ENCODE results near the gene SCN8A. TPM values are rescaled to one million over a fixed set of nuclear protein-coding genes. Genes with fewer than 3 reads are reported as not detected.

The SCN8A gene
- total and polyA plus RNA-seq, 2 experiments from 2014 or later, result 0.88 to 3.7 TPM

DNA sequence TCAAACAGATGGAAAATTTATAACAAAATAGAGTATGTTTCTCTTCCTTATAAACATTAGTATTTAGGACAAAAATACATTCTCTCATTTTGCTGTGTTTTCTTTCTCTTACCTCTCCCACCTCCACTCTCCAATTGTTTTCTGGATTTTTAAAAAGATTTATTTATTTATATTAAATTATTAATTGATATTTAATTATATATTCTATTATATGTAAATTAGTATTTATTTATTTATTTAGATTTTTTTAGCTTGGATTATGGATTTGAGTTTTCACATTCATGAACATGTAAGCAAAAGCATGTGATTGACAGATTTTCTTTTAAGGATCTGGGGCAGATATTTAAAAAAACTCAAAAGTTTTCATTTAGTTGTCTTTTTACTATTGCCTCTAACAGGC, 35.6 kb downstream of the SCN8A start:
- H3K9me3 ChIP-seq (ENCODE audit: low read depth), result no peaks in the 10 kb centered on the region
- H3K4me3 ChIP-seq, result no peak overlapping the region
- TF ChIP-seq, protein P1, sequence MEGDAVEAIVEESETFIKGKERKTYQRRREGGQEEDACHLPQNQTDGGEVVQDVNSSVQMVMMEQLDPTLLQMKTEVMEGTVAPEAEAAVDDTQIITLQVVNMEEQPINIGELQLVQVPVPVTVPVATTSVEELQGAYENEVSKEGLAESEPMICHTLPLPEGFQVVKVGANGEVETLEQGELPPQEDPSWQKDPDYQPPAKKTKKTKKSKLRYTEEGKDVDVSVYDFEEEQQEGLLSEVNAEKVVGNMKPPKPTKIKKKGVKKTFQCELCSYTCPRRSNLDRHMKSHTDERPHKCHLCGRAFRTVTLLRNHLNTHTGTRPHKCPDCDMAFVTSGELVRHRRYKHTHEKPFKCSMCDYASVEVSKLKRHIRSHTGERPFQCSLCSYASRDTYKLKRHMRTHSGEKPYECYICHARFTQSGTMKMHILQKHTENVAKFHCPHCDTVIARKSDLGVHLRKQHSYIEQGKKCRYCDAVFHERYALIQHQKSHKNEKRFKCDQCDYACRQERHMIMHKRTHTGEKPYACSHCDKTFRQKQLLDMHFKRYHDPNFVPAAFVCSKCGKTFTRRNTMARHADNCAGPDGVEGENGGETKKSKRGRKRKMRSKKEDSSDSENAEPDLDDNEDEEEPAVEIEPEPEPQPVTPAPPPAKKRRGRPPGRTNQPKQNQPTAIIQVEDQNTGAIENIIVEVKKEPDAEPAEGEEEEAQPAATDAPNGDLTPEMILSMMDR (IDR thresholded peaks at IDR 0.05; ENCODE audit: low read depth, low read length), result no peak
- no peak for DNase-seq (ENCODE audit: low read depth in 1 of 2, low spot score in 1 of 2)
- H3K27me3 ChIP-seq, result no peaks in the 10 kb centered on the region
- H3K36me3 ChIP-seq, result no peaks in the 10 kb centered on the region
- H3K27ac ChIP-seq, result no peak overlapping the region
- H3K4me1 ChIP-seq (ENCODE audit: low read depth), result no peaks in the 10 kb centered on the region

DNA sequence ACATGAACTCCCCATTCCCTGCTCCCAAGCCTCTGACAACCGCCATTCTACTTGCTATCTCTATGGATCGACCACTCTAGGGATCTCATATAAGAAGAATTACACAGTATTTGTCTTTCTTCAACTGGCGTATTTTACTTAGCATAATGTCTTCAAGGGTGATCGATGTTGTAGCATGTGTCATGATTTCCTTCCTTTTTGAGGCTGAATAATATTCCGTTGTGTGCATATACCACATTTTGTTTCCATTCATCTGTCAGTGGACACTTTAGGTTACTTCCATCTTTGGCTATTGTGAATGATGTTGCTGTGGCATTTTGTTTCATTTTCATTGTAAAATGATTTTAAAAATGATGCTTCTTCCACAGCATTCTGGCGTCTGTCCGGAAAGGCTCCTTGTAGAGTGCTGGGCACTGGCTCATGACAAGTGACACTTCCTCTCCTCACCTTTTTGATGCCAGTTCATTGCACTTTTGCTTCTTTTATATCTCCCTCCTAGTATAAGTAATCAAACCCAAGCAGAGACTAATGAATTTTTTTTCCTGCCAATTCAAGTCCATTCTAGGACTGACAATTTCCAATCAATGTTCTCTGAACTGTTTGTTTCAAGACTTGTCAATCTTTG, 39.3 kb downstream of the SCN8A start:
- no peaks in the 10 kb centered on the region for H3K27me3 ChIP-seq
- no peak for DNase-seq (ENCODE audit: low read depth in 1 of 2, low spot score in 1 of 2)
- H3K27ac ChIP-seq, result no peak overlapping the region
- no peaks in the 10 kb centered on the region for H3K36me3 ChIP-seq
- no peaks in the 10 kb centered on the region for H3K9me3 ChIP-seq (ENCODE audit: low read depth)
- TF ChIP-seq, protein P1 (IDR thresholded peaks at IDR 0.05; ENCODE audit: low read depth, low read length), result no peak
- H3K4me1 ChIP-seq (ENCODE audit: low read depth), result no peaks in the 10 kb centered on the region
- H3K4me3 ChIP-seq, result no peak overlapping the region

- Histone ChIP-seq H3K4me1 (ENCODE audit: low read depth) (no peaks in the 10 kb centered on the region), H3K4me3 (no peak overlapping the region), H3K36me3 (no peaks in the 10 kb centered on the region), H3K27ac (no peak overlapping the region), H3K27me3 (no peaks in the 10 kb centered on the region), H3K9me3 (ENCODE audit: low read depth) (no peaks in the 10 kb centered on the region)
- TF ChIP-seq, protein P1 (IDR thresholded peaks at IDR 0.05; ENCODE audit: low read depth, low read length), result no peak
- DNase-seq (ENCODE audit: low read depth in 1 of 2, low spot score in 1 of 2), result no peak
These were observed 40.0 kb downstream of the SCN8A start for GRCh38 chr12:51630986-51631385.

GRCh38 chr12:51631591-51631990, 40.6 kb downstream of the SCN8A start:
- no peak overlapping the region for H3K27ac ChIP-seq
- peak in 1 of 2 donors; percentile 14 for DNase-seq (ENCODE audit: low read depth in 1 of 2, low spot score in 1 of 2)

DNA sequence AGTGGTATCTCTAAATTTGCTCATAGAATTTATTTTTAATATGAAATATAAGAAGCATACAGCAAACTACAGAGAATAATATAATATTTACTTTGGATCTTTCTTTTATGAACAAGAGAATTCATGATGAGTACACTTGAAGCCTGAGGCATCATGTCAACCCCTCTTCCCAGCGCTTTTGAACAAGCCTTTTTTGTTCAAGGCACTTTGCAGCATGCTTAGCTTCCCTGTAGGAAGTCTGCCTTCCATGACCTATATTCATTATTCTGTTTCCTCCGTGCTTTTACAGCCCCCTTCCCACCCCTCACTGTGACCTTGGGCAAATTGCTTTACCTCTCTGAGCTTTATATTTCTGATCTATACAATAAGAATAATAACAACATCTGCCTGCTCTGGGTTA, 41.6 kb downstream of the SCN8A start:
- Histone ChIP-seq H3K27ac (no peak overlapping the region), H3K4me3 (no peak overlapping the region), H3K4me1 (ENCODE audit: low read depth) (no peaks in the 10 kb centered on the region), H3K36me3 (no peaks in the 10 kb centered on the region), H3K9me3 (ENCODE audit: low read depth) (no peaks in the 10 kb centered on the region), H3K27me3 (no peaks in the 10 kb centered on the region)
- no peak for DNase-seq (ENCODE audit: low read depth in 1 of 2, low spot score in 1 of 2)
- TF ChIP-seq, protein P1 (IDR thresholded peaks at IDR 0.05; ENCODE audit: low read depth, low read length), result no peak

More at GRCh38 chr12:51631591-51631990, 40.6 kb downstream of the SCN8A start:
- no peak overlapping the region for H3K4me3 ChIP-seq
- H3K36me3 ChIP-seq, result no peaks in the 10 kb centered on the region
- H3K27me3 ChIP-seq, result no peaks in the 10 kb centered on the region
- no peaks in the 10 kb centered on the region for H3K9me3 ChIP-seq (ENCODE audit: low read depth)
- H3K4me1 ChIP-seq (ENCODE audit: low read depth), result no peaks in the 10 kb centered on the region
- TF ChIP-seq, protein P1 (IDR thresholded peaks at IDR 0.05; ENCODE audit: low read depth, low read length), result no peak

Measured in cardiac muscle cell (in vitro differentiated cells and primary cell).